Stimulated activated CD4-positive, alpha-beta T cell treated with anti-CD3 and anti-CD28 coated beads, Interleukin-15, amount 100 ng/mL, for 48 hours (primary cell): Measurements from ENCODE around the gene ALX4.

Source experiments
- DNase-seq, 2 donors: peaks; one replicate each; pipeline ENCODE4 v3.0.0-alpha.2; 2020; ENCODE audit warnings: low read depth in 2 of 2

Gene ALX4

DNA sequence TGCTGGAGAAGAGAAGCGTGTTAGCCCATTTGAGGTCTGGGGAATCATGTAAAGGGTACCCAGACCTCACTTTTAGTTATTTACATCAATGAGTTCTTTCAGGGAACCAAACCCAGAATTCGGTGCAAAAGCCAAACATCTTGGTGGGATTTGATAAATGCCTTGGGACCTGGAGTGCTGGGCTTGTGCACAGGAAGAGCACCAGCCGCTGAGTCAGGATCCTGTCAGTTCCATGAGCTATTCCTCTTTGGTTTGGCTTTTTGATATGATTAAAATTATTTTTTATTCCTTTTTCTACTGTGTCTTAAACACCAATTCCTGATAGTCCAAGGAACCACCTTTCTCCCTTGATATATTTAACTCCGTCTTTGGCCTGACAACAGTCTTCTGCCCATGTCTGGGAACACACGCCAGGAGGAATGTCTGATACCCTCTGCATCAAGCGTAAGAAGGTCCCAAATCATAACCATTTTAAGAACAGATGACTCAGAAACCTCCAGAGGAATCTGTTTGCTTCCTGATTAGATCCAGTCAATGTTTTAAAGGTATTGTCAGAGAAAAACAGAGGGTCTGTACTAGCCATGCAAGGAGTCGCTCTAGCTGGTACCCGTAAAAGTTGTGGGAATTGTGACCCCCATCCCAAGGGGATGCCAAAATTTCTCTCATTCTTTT lies 65.2 kb downstream of the ALX4 start:
- no peak for DNase-seq

DNA sequence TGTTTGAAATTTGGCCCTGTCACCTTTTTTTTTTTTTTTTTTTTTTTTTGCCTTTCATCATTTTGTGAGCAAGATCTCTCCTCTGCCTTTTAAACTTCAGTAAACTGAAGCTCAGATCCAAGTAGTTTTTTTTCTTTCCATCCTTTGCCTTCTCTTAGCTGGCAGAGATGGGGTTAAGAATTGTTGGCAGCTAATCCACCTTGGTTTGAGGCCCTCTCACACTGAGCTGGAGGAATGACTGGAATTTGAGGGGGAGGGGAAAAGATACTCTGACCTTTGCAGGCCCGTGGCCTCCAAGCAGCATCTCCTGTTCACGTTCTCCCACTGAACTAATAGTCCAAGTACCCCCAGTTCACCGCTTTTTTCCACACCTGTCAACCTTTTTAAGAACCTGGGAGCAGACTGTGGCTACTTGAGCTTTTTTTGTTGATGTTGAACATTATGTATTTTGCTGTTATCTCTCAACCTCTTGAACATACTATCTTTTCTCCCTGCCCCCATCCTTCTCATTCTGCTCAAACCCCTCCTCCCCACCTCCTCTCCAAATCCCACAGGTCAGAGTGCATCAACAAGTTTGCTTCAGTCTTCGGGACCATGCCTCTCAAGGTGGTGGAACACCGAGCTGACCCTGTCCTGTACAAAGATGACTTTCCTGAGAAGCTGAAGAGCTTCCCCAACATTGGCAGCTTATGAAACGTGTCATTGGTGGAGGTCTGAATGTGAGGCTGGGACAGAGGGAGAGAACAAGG lies 66.2 kb downstream of the ALX4 start:
- DNase-seq: no peak

DNA sequence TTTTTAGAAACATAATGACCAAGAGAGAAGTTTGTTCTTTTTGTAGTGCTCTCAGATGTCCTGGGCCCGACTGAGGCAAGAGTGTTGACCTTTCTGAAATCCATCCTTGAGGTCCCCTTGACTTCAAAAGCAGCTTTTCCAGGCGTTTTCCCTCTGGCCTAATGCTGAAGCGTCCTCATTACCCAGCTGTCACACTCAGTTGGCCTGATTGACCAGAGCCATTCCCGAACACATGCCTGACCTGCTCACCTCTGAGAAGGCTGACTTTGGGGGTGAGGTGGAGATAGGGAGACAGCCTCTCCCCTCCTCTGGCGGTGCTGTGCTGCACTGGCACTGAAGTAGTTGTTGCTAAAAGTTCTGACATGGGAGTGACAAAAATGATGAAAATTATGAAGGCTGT lies 66.9 kb downstream of the ALX4 start:
- DNase-seq: no peak

DNA sequence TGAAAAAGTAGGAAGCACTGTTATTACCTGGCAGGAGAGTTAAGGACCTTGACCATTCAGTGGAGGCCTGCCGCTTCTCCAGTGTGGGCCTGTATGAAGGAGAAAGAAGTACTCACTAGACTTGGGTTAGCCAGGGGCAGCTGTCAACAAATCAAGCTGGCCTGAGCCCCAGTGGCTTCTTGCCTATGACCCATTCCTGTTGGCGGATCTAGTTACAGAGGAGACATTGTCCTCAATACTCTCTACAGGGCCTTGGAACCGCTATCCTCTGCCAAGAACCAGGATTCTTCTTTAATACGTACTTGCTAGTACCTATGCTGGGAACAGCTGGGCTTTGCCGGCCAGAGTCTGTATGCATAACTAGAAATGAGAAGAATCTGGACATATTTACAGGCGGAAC lies 68.1 kb downstream of the ALX4 start:
- no peak for DNase-seq

DNA sequence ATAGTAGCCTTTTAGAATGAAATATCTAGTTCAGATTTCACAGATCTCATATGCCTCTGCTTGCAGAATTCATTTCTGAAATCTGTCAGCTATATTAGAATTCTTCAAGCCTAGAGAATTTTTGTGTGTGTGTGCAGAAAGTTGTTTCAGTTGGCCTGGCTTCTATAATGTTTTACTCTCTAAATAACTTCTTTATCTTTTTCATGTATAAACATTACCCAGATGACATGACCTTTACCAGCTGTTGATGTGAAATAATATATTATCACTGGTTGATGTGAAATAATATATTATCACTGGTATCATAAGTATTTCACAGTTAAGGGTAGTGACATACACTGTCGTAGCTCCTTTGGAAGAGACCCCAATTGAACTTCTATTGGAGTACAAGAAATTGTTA lies 72.8 kb downstream of the ALX4 start:
- DNase-seq: no peak

DNA sequence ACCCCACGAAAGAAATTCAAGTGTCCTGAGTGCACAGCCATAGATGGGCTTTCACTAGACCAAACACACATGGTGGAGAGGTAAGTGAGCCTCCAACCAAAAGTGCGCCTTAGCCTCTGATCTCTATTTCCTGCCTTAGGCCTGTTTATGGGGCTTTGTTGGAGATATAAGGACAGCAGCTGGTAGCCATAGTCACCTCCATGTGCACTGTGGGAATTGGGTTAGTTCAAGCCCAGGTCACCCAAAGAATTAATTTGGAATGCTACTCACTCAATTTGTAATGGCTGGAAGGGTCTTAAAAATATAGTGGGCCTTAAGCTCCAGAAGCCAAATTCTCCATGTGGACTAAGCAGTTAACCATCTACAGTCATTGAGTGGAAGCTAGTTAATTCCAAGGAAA lies 73.6 kb downstream of the ALX4 start:
- no peak for DNase-seq

DNA sequence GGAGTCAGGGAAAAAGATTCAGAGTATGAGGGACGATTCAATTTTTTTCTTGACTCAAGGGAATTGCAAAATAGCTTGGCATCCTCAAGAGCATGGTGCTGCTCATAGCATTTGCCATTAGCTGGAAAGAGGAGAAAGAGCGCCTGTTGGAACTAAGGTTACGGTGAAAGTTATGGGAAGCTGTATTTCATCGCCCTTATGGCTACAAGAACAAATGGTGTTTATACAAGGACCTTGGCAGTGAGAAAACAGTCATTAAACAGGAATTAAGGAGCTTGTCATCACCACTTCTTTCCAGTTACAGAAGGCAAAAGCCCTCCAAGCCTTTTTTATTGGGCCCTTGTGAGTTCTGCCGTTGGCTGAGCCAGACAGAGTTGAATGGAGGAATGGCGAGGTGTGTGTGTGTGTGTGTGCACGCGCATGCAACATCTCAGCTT lies 74.2 kb downstream of the ALX4 start:
- no peak for DNase-seq

DNA sequence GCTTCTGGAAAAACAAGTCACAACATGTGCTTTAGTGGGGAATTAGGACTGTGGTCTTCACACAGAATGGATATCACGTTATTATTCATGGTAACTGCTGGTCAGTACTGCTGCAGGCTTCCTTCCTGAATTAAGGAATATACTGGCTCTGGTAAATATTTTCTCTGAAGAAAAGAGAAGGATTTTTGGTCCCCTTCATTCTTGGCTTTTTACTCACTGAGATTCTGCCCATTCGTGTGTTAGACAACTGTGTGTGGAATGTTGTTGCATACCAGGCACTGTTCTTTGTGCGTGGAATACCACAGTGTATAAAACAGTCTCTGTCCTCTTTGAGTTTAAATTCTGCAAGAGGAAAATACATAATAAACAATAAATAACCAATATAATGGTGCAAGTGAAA lies 80.3 kb downstream of the ALX4 start:
- no peak for DNase-seq

DNA sequence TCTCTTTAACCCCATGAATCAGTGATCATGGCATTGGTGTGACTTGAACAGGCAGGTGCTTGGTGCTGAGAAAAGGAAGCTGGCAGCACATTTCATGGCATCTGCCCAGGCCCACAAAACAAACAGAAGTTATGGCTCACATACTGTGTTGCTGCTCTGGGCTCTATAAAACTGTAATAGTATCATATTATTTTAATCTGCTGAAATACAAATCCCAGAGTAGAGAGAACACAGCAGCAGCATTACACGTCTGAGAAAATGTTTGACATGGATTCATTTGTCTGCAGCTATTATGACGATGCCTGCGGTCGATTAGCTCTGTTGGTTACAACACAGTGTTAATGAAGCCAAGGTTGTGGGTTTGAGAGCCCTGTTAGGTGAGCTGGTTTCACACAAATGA lies 80.8 kb downstream of the ALX4 start:
- DNase-seq: no peak

DNA sequence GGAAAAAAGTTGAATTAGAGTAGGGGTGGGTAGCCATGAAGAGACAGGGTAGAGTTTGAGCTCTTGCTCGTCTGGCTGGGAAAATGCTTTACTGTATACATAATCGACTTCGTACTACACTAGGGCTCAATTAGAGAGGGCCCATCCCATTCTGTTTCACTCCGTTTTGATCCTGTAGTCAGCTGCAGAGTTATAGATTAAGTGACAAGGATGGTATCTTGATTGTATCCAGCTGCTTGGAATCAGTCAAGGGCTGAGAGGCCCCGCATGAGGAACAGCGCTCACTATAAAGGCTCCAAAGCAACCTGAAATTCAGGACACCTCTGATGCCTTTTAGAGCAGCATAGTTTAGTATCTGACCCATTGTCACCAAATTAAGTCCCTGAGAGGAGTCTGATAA lies 81.6 kb downstream of the ALX4 start:
- no peak for DNase-seq

DNA sequence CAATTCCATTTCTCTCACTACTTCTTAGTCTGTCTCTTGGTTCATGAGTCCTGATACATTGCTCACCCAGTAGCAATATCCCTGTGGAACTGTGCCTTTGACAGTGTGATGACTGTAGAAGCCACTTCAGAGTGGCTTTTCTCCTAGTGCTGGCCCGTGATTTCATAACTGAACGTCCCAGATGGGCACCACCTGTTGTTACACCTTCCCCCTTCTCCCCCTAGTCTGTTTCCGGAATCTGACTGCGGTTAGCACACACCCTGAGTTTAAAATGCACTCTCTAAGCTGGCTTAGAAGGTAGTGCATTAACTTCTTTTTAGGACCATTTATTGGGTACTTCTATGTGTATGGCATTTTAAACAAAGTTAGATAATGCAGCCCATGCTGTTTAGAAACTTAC lies 83.0 kb downstream of the ALX4 start:
- DNase-seq: no peak

DNA sequence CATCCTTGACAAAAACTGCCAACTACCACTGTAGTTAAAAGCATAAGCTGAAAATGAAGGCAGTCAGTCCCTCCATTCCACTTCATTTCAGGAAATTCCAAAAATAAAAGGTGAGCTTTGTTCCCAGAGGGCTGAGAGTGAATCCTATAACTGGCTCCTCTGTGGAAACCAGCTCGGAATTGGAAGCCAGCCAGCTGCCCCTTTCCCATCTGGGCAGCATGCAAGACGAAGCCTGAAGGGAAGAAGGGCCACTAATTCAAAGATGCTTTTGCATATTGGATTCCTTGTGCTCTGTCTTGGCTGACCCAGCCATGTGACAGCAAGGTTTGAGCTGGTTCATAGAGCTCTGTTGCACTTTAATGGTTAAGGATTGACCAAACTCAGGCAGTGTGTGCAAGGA lies 83.4 kb downstream of the ALX4 start:
- no peak for DNase-seq

DNA sequence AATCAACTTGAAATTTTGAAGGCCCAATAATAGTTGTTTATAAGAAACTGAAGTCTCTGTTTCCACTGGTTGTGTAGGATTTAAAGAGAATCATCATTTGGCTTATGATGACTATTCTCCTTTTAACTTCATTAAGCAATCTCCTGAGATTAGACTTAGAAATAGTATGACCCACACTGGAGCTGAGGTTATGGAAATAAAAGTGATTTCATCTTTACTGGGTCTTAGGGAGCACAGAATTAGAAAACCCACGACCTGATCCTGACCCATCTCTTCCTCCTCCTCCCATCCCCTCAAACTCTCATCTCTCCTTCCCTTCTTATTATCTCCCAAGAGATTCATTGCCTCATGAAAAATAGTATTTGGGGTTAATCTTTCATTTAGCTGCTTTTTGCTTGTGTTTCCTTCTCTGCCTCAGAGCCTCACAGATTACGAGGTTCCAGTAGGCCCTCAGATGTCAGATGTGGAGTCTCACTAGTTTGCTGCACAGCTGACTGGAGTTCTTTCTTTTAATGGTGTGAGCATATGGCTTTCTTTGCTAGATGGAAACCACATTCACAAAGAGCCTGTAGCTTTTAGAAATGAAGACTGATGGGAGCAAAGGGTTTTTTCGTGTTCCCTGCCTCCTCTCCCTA lies 85.0 kb downstream of the ALX4 start:
- DNase-seq: no peak

DNA sequence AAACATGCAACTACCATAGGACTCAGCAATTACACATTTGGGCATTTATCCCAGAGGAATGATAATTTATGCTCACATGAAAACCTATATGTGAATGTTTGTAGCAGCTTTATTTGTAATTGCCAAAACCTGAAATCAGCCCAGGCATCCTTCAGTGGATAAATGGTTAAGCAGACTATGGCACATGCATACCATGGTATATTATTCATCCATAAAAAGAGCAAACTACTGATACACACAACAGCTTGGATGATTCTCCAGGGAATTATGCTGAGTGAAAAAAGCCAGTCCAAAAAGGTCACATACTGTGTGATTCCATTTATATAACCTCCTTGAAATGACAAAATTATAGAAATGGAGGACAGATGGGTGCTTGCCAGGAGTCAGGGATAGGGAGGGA lies 86.7 kb downstream of the ALX4 start:
- DNase-seq: no peak

DNA sequence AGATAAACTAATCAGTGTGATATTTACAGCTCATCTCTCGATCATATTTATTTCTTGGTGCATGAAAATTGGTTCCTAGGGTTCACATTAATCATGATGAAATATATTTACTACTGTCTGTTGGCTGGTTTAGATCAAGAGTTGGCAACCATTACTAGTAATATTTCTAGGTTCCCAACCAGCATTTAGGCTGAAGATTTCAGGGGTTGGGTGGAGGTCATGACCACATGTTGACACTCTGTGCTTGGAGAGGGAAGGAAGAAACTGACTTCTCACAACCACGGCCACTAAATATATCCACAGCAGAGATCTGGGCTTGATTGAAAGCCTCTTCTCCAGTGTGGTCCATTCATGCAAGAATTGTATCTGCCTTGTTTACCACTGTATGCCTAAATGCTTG lies 87.9 kb downstream of the ALX4 start:
- no peak for DNase-seq

DNA sequence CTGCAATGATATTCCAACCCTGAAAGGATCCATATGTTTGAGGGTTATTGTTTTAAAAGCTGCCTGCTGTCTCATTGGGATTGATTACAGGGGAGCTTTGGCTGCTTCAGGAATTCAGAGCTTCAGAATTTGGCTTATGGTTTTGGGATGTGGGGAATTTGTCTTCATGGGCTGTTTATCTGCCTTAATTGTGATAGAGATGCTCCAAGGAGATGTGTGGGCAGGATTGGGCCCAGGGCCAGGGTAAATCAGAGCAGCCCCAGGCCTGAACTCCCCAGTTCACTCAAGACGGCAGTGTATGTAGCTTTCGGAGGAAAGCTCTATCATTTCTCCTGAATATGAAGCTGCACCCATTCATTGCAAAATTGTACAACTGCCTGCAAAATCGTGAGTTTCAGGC lies 88.5 kb downstream of the ALX4 start:
- no peak for DNase-seq

DNA sequence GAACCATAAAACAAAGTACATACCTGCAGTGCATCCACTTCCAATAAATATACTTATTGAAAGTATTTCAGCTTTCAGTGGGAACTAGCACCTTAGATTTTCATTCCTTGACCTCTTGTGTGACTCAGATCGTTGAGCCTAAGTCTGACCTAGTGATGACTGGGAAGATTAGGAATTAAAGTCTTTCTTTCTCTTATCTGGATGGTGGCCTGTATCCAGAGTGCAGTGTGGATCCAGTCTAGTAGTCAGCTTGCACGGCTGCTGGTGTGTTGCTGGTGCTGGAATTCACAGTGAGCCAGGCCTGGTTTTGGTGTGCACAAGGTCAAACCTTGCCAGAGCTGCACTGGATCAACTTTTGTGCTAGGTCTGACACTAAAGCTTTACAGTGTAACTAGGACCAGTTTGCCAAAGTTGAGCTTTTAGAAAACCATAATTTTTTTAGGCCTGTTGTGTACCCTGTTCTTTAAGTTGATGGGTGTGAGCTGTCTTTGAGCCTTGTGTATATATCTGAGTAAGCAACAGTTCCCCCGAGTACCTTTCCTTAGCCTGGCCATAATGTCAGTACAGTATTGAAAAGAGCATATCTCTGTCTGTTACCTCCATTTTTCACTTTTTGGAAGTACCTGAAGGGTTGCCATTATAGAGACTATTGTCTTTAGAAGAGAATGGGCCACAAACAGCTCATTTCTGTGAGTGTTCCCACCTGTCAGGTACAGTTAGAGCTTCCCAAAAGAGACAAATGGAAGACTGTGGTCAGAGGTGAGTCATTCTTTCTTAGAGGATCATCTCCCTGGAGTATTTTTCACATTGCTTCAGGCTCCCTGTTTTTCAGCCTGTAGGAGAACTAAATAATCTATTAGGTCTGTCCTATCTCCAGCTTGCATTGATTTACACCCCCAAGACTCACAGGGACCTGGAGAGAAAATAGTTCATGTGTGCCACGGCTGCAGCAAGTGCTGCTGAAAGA lies 89.8 kb downstream of the ALX4 start:
- no peak for DNase-seq

DNA sequence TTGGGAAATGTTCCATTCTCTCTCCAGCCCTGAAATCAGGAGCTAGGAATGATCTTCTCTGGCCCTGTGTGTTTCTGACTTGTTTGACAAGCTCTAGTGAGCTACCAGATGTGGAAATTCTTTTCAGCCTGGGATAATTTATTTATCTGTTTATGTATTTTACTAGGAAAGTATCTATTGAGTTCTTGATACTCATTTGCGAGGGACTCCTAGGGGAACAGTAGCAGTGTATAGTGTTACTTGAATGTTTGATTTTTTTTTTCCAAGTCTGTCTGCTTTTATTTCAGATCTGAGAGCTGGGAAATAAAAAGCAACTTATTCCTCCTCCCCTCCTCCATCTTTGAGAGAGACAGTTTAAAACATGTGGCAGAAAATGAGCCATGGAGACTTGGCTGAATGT lies 92.5 kb downstream of the ALX4 start:
- no peak for DNase-seq

DNA sequence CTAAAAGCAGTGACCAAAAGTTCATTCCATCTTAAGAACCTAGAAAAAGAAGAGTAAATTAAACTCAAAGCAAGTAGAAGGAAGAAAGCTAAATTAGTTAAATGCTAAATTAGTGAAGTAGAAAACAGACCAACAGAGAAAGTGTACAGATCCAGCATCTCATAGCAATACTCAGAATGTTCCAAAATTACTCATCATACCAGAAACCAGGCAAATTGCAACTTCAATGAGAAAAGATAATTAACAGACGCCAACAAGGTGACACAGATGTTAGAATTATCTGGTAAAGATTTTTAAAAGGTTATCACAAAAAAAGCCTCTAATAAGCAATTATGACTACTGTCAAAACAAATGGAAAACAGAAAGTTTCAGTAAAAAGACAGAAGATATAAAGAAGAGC lies 96.8 kb downstream of the ALX4 start:
- no peak for DNase-seq

DNA sequence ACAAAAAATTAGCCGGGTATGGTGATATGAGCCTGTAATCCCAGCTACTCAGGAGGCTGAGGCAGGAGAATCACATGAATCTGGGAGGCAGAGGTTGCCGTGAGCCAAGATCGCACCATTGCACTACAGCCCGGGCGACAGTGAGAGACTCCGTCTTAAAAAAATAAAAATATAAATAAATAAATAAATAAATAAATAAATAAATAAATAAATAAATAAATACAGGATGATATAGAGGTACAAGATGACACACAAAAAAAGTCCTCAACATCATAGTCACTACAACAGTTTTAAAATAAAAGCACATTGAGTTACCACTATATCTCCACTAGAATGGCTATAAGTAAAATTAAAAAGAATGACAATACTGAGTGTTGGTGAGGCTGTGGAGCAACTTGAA lies 97.8 kb downstream of the ALX4 start:
- no peak for DNase-seq
